HG02763 (cell line): Measurements from ENCODE around the gene TRAPPC12.
"Not testable (repeated sequence)": the region's sequence is repeated elsewhere in the genome, so short reads cannot be mapped to it uniquely, and the experiment has no call there.

Experiments used
- ATAC-seq: cut with Tn5 transposase; IDR thresholded peaks from one replicate; pipeline ENCODE4 v1.9.1; 2021; ENCODE audit warnings: mild to moderate bottlenecking, moderate library complexity; ENCODE audit not compliant: unreplicated experiment

TRAPPC12 gene

GRCh38 chr2:3379647-3380534, at the start of gene TRAPPC12:
TSS of gene TRAPPC12 (plus strand) at chr2:3379694. CDS start at chr2:3387624, 7,930 bp downstream.
- ATAC-seq = peak; percentile 77

- no peak for ATAC-seq
Measured at GRCh38 chr2:3332133-3332532, 47.4 kb upstream of the TRAPPC12 start.

GRCh38 chr2:3334392-3335345, 44.8 kb upstream of the TRAPPC12 start:
- no peak for ATAC-seq

- ATAC-seq = no peak
Measured at GRCh38 chr2:3336844-3337243, 42.6 kb upstream of the TRAPPC12 start.

GRCh38 chr2:3338340-3338739, 41.2 kb upstream of the TRAPPC12 start:
- no peak for ATAC-seq

GRCh38 chr2:3340144-3340543, 39.4 kb upstream of the TRAPPC12 start:
- no peak for ATAC-seq

- ATAC-seq = no peak
Measured at GRCh38 chr2:3341336-3341735, 38.2 kb upstream of the TRAPPC12 start.

GRCh38 chr2:3342324-3342723, 37.2 kb upstream of the TRAPPC12 start:
- no peak for ATAC-seq

- no peak for ATAC-seq
Measured at GRCh38 chr2:3343012-3343411, 36.5 kb upstream of the TRAPPC12 start.

GRCh38 chr2:3344897-3345296, 34.6 kb upstream of the TRAPPC12 start:
- no peak for ATAC-seq

GRCh38 chr2:3345621-3346020, 33.9 kb upstream of the TRAPPC12 start:
- no peak for ATAC-seq

- ATAC-seq = no peak
Measured at GRCh38 chr2:3348767-3349166, 30.7 kb upstream of the TRAPPC12 start.

GRCh38 chr2:3349211-3349693, 30.2 kb upstream of the TRAPPC12 start:
- ATAC-seq = no peak

- ATAC-seq = no peak
Measured at GRCh38 chr2:3354986-3355385, 24.5 kb upstream of the TRAPPC12 start.

GRCh38 chr2:3355951-3356569, 23.4 kb upstream of the TRAPPC12 start:
- no peak for ATAC-seq

- no peak for ATAC-seq
Measured at GRCh38 chr2:3356799-3357198, 22.7 kb upstream of the TRAPPC12 start.

- not testable (repeated sequence) for ATAC-seq
Measured at GRCh38 chr2:3357446-3357845, 22.0 kb upstream of the TRAPPC12 start.

GRCh38 chr2:3357926-3358325, 21.6 kb upstream of the TRAPPC12 start:
- no peak for ATAC-seq

GRCh38 chr2:3361518-3362389, 17.7 kb upstream of the TRAPPC12 start:
- ATAC-seq = no peak

GRCh38 chr2:3365219-3365618, 14.3 kb upstream of the TRAPPC12 start:
- ATAC-seq = no peak
